Measurements from ENCODE around the gene LMX1A.

LMX1A gene

GRCh38 chr1:165259236-165259635, 97.3 kb downstream of the LMX1A start:
- DNase-seq, result no peak

GRCh38 chr1:165257969-165258459, 98.5 kb downstream of the LMX1A start:
- DNase-seq, result no peak

- DNase-seq, result no peak
Measured at GRCh38 chr1:165254896-165255625, 101.5 kb downstream of the LMX1A start.

- DNase-seq, result no peak
Measured at GRCh38 chr1:165254376-165254775, 102.1 kb downstream of the LMX1A start.

- no peak for DNase-seq
Measured at GRCh38 chr1:165253818-165254254, 102.7 kb downstream of the LMX1A start.

GRCh38 chr1:165248969-165249571, 107.4 kb downstream of the LMX1A start:
- DNase-seq, result no peak

- no peak for DNase-seq
Measured at GRCh38 chr1:165241952-165242351, 114.6 kb downstream of the LMX1A start.

- DNase-seq, result no peak
Measured at GRCh38 chr1:165241321-165241720, 115.2 kb downstream of the LMX1A start.

GRCh38 chr1:165240492-165240891, 116.0 kb downstream of the LMX1A start:
- no peak for DNase-seq

GRCh38 chr1:165239873-165240272, 116.6 kb downstream of the LMX1A start:
- no peak for DNase-seq

- DNase-seq, result no peak
Measured at GRCh38 chr1:165235777-165236291, 120.7 kb downstream of the LMX1A start.

GRCh38 chr1:165235155-165235776, 121.2 kb downstream of the LMX1A start:
- no peak for DNase-seq

GRCh38 chr1:165234149-165234548, 122.4 kb downstream of the LMX1A start:
- no peak for DNase-seq

- no peak for DNase-seq
Measured at GRCh38 chr1:165228676-165229075, 127.8 kb downstream of the LMX1A start.

GRCh38 chr1:165228111-165228655, 128.3 kb downstream of the LMX1A start:
- DNase-seq, result no peak

- DNase-seq, result no peak
Measured at GRCh38 chr1:165226326-165226725, 130.2 kb downstream of the LMX1A start.

- no peak for DNase-seq
Measured at GRCh38 chr1:165225650-165226049, 130.9 kb downstream of the LMX1A start.

- DNase-seq, result no peak
Measured at GRCh38 chr1:165225062-165225461, 131.5 kb downstream of the LMX1A start.

GRCh38 chr1:165224504-165224903, 132.0 kb downstream of the LMX1A start:
- DNase-seq, result no peak

GRCh38 chr1:165222580-165222979, 133.9 kb downstream of the LMX1A start:
- DNase-seq, result no peak

- no peak for DNase-seq
Measured at GRCh38 chr1:165218731-165219130, 137.8 kb downstream of the LMX1A start.

GRCh38 chr1:165217958-165218357, 138.6 kb downstream of the LMX1A start:
- no peak for DNase-seq

- no peak for DNase-seq
Measured at GRCh38 chr1:165216254-165216653, 140.3 kb downstream of the LMX1A start.
